ENCODE data around the gene ECT2.
"Not testable (repeated sequence)": the region's sequence is repeated elsewhere in the genome, so short reads cannot be mapped to it uniquely, and the experiment has no call there.

Gene ECT2

GRCh38 chr3:172859041-172859440 is 108.5 kb downstream of the ECT2 start:
- DNase-seq (ENCODE audit: low read depth) = no peak

- not testable (repeated sequence) for DNase-seq (ENCODE audit: low read depth)
These were observed 116.3 kb downstream of the ECT2 start for GRCh38 chr3:172866726-172867350.

GRCh38 chr3:172868582-172869200 is 118.2 kb downstream of the ECT2 start:
- no peak for DNase-seq (ENCODE audit: low read depth)

GRCh38 chr3:172869368-172869771 is 118.8 kb downstream of the ECT2 start:
- DNase-seq (ENCODE audit: low read depth) = no peak

GRCh38 chr3:172869784-172870518 is 119.4 kb downstream of the ECT2 start:
- no peak for DNase-seq (ENCODE audit: low read depth)

All from stimulated activated CD8-positive, alpha-beta memory T cell treated with anti-CD3 and anti-CD28 coated beads, Interleukin-12 subunit alpha, Interleukin-12 subunit beta, amount 100 ng/mL, for 4 hours (primary cell).